Ovary (tissue), 3 donors: ENCODE results near the gene MARCKSL1.

Experiments used
- CTCF ChIP-seq, 3 donors: fragments of 450-650 bp in 2 of 3; fragments of 200-600 bp in 1 of 3; IDR thresholded peaks; one replicate each; pipeline versions ENCODE4 v1.5.1 to v1.8.0; 2016 to 2022; ENCODE audit warnings: antibody characterized with exemption in 3 of 3, mild to moderate bottlenecking in 1 of 3
- EP300 ChIP-seq: sonication (generic); formaldehyde crosslinking; IDR thresholded peaks from one replicate; pipeline ENCODE4 v1.6.1; 2017; ENCODE audit warnings: antibody characterized with exemption
- donor health status: DM: no; HTN: no; CAD: no.

GRCh38 chr1:32350785-32351398, 14.9 kb upstream of the MARCKSL1 start:
- TF ChIP-seq EP300: no peak
- TF ChIP-seq CTCF (IDR thresholded peaks at IDR 0.05): peak; percentile 16 to 54 (median 44)
